Activated CD4-positive, alpha-beta T cell treated with anti-CD3 and anti-CD28 coated beads for 24 hours (primary cell): Measurements from ENCODE around the gene TDRD3.
A peak's percentile ranks its signal among the peaks of the same experiment; 100 is the strongest.
"Not testable (repeated sequence)": the region's sequence is repeated elsewhere in the genome, so short reads cannot be mapped to it uniquely, and the experiment has no call there.

ENCODE experiments used
- DNase-seq, 2 donors: peaks; one replicate each; pipeline ENCODE4 v3.0.0-alpha.2; 2020; ENCODE audit warnings: low read depth in 2 of 2

Gene TDRD3

GRCh38 chr13:60396783-60397703, at the start of gene TDRD3:
Gene TDRD3, plus strand, starts transcription at chr13:60397220. Its CDS starts 145 bp downstream, at chr13:60397365.
- peak; percentile 61 to 64 for DNase-seq

- DNase-seq: no peak
These were observed 49.3 kb upstream of the TDRD3 start for GRCh38 chr13:60347690-60348089.

GRCh38 chr13:60348097-60348496, 48.9 kb upstream of the TDRD3 start:
- no peak for DNase-seq

- no peak for DNase-seq
These were observed 45.7 kb upstream of the TDRD3 start for GRCh38 chr13:60351326-60351725.

GRCh38 chr13:60351855-60352615, 45.0 kb upstream of the TDRD3 start:
- DNase-seq: no peak

- DNase-seq: no peak
These were observed 44.4 kb upstream of the TDRD3 start for GRCh38 chr13:60352644-60353043.

DNA sequence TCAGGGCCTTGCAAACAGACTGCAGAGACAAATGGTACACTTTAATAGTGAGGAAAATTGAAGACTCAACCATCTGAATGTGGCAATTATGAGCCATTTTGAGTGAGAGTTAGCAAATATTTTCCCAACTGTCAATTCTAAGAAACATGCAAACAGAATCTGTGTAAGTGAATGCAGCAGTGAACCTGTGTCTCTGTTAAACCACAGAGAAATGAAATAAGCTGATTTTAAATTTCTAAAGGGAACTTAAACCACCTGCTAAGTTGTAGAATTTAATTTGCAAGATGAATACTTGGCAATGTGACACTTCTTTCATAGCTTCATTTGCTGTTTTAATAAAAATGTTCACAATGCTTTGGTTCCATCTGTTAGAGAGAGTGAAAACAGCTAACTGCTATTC, 42.0 kb upstream of the TDRD3 start:
- DNase-seq: no peak

- no peak for DNase-seq
These were observed 40.0 kb upstream of the TDRD3 start for GRCh38 chr13:60356970-60357369.

DNA sequence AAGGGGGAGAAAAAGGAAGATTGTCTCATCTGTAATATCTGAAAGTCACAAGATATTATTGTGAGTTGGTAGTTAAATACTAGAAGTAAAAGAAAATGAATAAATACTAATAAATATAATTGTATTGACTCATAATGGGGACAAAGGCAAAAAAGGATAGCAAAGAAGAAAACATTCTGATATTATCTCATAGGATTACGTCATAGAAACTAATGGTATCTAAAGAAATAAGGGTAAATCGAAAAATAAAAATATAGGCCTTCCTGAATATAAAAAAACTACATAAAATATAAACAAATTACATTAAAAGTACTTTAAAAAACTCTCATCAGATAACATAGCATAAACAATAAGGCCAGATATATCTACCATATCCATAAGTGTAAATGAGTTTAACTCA, 38.6 kb upstream of the TDRD3 start:
- no peak for DNase-seq

DNA sequence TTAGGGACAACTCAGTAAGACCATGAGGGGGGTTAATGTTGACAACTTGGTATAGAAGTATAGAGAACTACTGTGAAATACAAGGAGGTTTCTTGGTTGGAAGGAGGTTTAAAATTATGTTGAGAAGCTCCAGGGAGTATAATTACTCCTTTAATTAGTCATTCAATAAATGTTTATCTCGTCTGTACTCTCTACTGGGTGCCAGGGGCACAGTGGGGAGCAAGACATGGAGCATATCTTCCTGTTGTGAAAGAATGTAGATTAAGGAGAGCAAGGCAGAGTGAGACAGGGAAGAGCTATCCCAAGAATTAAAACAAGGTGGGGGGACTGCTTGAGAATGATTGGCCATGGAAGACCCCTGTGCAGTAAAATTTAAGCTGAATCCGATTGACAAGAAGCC, 33.7 kb upstream of the TDRD3 start:
- DNase-seq: no peak

- no peak for DNase-seq
These were observed 27.8 kb upstream of the TDRD3 start for GRCh38 chr13:60369242-60369641.

- no peak for DNase-seq
These were observed 26.7 kb upstream of the TDRD3 start for GRCh38 chr13:60370343-60370742.

GRCh38 chr13:60372141-60372540, 24.9 kb upstream of the TDRD3 start:
- DNase-seq: no peak

- DNase-seq: not testable (repeated sequence)
These were observed 17.7 kb upstream of the TDRD3 start for GRCh38 chr13:60379282-60379681.

GRCh38 chr13:60379837-60380565, 17.0 kb upstream of the TDRD3 start:
- no peak for DNase-seq

GRCh38 chr13:60384911-60385310, 12.1 kb upstream of the TDRD3 start:
- no peak for DNase-seq

- DNase-seq: no peak
These were observed 10.8 kb upstream of the TDRD3 start for GRCh38 chr13:60386250-60386649.

- no peak for DNase-seq
These were observed 4.9 kb upstream of the TDRD3 start for GRCh38 chr13:60392131-60392530.

DNA sequence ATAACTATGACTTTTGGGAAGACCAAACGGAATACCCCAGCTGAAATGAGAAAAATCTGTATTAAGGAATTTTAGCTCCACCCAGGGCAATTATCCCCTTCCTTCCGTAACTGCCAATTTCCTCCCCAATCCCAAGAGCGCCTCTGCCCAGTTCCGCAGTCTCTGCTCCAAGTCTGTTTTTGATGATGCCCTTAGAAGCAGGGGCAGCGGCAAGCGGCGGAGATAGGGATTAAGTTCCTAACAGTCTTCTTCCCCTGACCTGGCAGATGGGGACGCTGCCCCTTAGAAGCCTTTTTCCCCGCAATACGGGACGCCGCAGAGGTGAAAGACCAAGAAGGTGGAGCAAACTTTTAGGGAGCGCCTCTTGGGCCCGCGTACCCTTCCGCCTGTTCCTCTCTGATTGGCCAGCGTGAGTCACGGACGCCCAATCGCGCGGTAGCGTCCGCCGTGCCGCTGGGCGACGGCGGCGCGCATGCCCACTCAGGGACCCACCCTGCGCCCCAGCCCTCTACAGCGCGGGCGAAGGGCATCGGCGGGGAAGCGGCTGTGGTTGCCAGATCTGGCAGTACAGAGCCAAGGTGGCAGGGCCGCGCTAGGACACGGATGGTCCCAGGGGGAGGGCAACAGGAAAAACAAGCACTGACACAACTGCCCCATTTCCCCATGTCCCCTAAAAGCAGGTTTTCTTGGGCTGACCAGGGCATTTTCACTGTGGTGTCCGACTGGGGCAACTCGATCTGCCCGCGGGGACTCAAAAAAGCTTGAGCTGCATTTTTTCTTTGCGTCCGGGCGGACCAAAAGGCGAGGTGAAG, 843 bp upstream of the TDRD3 start:
- peak; percentile 77 to 79 for DNase-seq

DNA sequence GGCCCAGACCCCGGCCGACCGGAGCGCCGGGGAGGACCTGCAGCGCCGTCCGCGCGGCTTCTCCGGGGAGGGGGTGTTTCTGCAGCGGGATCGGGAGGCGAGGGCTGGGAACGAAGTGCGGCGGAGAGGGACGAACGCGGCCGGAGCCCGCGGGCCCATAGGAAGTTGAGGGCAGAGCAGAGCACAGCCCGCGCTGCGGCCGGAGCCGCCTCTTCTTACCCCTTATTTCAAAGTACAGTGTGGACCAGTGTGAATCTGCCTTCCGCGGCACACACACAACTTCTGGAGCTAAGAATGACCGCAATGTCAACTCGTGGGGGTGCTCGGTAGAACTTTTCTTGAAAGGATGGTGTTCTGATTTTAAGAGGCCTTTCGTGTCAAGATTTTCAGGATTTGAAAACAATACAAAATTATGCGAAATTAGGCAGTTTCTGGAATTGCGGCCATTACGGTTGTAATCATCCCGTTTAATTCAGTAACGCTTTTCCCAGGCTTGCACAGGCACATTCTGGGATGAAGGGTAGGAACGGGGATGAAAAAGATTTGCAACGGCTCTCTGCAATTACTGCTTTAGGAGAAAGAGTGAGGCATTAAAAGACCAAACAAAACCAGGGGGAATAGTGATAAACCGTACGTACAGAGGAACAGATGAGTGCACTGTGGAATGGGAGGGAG, 821 bp downstream of the TDRD3 start:
- DNase-seq: peak; percentile 27 to 31
